HepG2 (cell line): ENCODE measurements around the gene LIPT2. TPM values are rescaled to one million over a fixed set of nuclear protein-coding genes. Genes with fewer than 3 reads are reported as not detected.
A peak's percentile ranks its signal among the peaks of the same experiment; 100 is the strongest.

Experiments used
- ATAC-seq: fragments of 200-7000 bp; cut with Tn5 transposase; 3 replicates; pipeline ENCODE4 v1.9.1; 2020; ENCODE audit warnings: mild to moderate bottlenecking, moderate library complexity
- BruUV-seq: library from RNA; stranded (reverse); fragments of 400-500 nt; replicated peaks from 2 replicates; lab custom pipeline; 2021; lab: Mats Ljungman, UMichigan
- CTCF ChIA-PET: fragments of 300-600 bp; formaldehyde crosslinking; extraction: SDS; loops from one replicate; lab custom pipeline; 2021; ENCODE audit warnings: low total read pairs, inconsistent platforms, low intra/inter-chr PET ratio; lab: Yijun Ruan, JAX
- POLR2A ChIA-PET: fragments of 350-600 bp; sonication (Branson Sonifier 250); formaldehyde crosslinking; loops from one replicate; lab custom pipeline; 2020; ENCODE audit warnings: antibody characterized with exemption, inconsistent platforms; lab: Yijun Ruan, JAX
- DNase-seq: peaks from one replicate; pipeline ENCODE4 v3.0.0-alpha.2; 2015; ENCODE audit warnings: low spot score
- FAIRE-seq: peaks from 3 replicates; lab custom pipeline; 2011; peaks lifted over from hg19 to GRCh38; lab: Jason Lieb, UNC
- H2AFZ ChIP-seq: one replicate; pipeline ENCODE4 v1.6.1; 2011; ENCODE audit warnings: low read length, inconsistent platforms
- H3K27ac ChIP-seq: fragments of 300-600 bp; 3 replicates; pipeline ENCODE4 v1.8.0; 2011; ENCODE audit warnings: mixed run types, mild to moderate bottlenecking, mixed read lengths, low read length, inconsistent platforms; ENCODE audit not compliant: insufficient read depth; ENCODE audit errors: extremely low read length
- H3K27me3 ChIP-seq, 2 experiments: fragments of 200-600 bp in 1 of 2; 2 replicates in 1 of 2; 3 replicates in 1 of 2; pipeline versions ENCODE4 v1.6.0 to v1.8.0; 2011; ENCODE audit warnings: low read length in 2 of 2, mild to moderate bottlenecking in 2 of 2, moderate library complexity in 2 of 2, inconsistent platforms in 1 of 2; ENCODE audit not compliant: insufficient read depth in 2 of 2, control insufficient read depth in 1 of 2
- H3K36me3 ChIP-seq, 2 experiments: fragments of 200-600 bp in 1 of 2; replicated peaks in 1 of 2; 2 replicates in 1 of 2; 3 replicates in 1 of 2; pipeline versions ENCODE4 v1.5.1 to v1.8.0; 2011; ENCODE audit warnings: low read length in 2 of 2, inconsistent platforms in 1 of 2; ENCODE audit not compliant: insufficient read depth in 2 of 2, control insufficient read depth in 1 of 2
- H3K4me1 ChIP-seq: 2 replicates; pipeline ENCODE4 v1.5.1; 2012; ENCODE audit warnings: low read length, inconsistent platforms; ENCODE audit not compliant: insufficient read depth
- H3K4me2 ChIP-seq: 2 replicates; pipeline ENCODE4 v1.6.0; 2011; ENCODE audit warnings: low read depth, low read length, inconsistent platforms
- H3K4me3 ChIP-seq, 3 experiments: fragments of 200-600 bp in 1 of 3; sonication (generic), shearing (Covaris generic) in 1 of 3; replicated peaks in 1 of 3; 2 replicates each; pipeline ENCODE4 v1.5.1; 2011 to 2016; ENCODE audit warnings: low read length in 3 of 3, inconsistent platforms in 2 of 3, low read depth in 2 of 3, mild to moderate bottlenecking in 2 of 3, control low read depth in 1 of 3, mixed read lengths in 1 of 3; ENCODE audit not compliant: insufficient read depth in 1 of 3
- H3K79me2 ChIP-seq: one replicate; pipeline ENCODE4 v1.6.1; 2011; ENCODE audit warnings: low read length, inconsistent platforms; ENCODE audit not compliant: insufficient read depth
- H3K9ac ChIP-seq: 2 replicates; pipeline ENCODE4 v1.6.0; 2011; ENCODE audit warnings: mild to moderate bottlenecking, low read depth, low read length, inconsistent platforms; ENCODE audit not compliant: insufficient read depth
- H3K9me3 ChIP-seq: 2 replicates; pipeline ENCODE4 v1.5.1; 2012; ENCODE audit warnings: mild to moderate bottlenecking, low read length
- H4K20me1 ChIP-seq: 2 replicates; pipeline ENCODE4 v1.6.0; 2011; ENCODE audit warnings: inconsistent platforms, mild to moderate bottlenecking, low read length, moderate library complexity; ENCODE audit not compliant: insufficient read depth
- ATRX ChIP-seq: sonication (generic); formaldehyde crosslinking; IDR thresholded peaks from 2 replicates; pipeline ENCODE4 v1.4.0; 2020; ENCODE audit warnings: missing genetic modification reagents, borderline replicate concordance
- ETV5 ChIP-seq: IDR thresholded peaks from 2 replicates; pipeline ENCODE4 v1.6.1; 2018; ENCODE audit warnings: missing biosample characterization, missing genetic modification reagents, inconsistent platforms, borderline replicate concordance
- FLYWCH1 ChIP-seq: sonication (generic); formaldehyde crosslinking; IDR thresholded peaks from 2 replicates; pipeline ENCODE4 v1.8.1; 2023; ENCODE audit warnings: mild to moderate bottlenecking, missing genetic modification reagents
- GFI1 ChIP-seq: sonication (generic); formaldehyde crosslinking; IDR thresholded peaks from 2 replicates; pipeline ENCODE4 v1.5.0; 2020; ENCODE audit warnings: missing genetic modification reagents, mild to moderate bottlenecking, borderline replicate concordance
- HDAC6 ChIP-seq: fragments of 200-600 bp; sonication (generic); IDR thresholded peaks from 2 replicates; pipeline ENCODE4 v1.7.0; 2017; ENCODE audit warnings: mild to moderate bottlenecking, antibody characterized with exemption, low read length, low read depth
- MEIS2 ChIP-seq: sonication (generic); formaldehyde crosslinking; IDR thresholded peaks from 2 replicates; pipeline ENCODE4 v1.9.0; 2021; ENCODE audit warnings: mild to moderate bottlenecking, missing genetic modification reagents
- RFXANK ChIP-seq: IDR thresholded peaks from 2 replicates; pipeline ENCODE4 v1.6.1; 2016
- SCMH1 ChIP-seq: sonication (generic); formaldehyde crosslinking; IDR thresholded peaks from 2 replicates; pipeline ENCODE4 v1.9.0; 2021; ENCODE audit warnings: missing genetic modification reagents, mild to moderate bottlenecking, borderline replicate concordance
- TCF7L2 ChIP-seq: IDR thresholded peaks from 2 replicates; pipeline ENCODE4 v1.6.1; 2011; ENCODE audit warnings: mild to moderate bottlenecking, low read depth, low read length, moderate library complexity
- ZEB1 ChIP-seq: IDR thresholded peaks from 2 replicates; pipeline ENCODE4 v1.6.1; 2012; ENCODE audit warnings: mild to moderate bottlenecking, low read depth, inconsistent platforms; ENCODE audit not compliant: insufficient replicate concordance
- ZNF460 ChIP-seq: sonication (generic); formaldehyde crosslinking; IDR thresholded peaks from 2 replicates; pipeline ENCODE4 v1.5.1; 2020; ENCODE audit warnings: missing genetic modification reagents, mild to moderate bottlenecking, borderline replicate concordance
- WGBS: methylation state at CpG from one replicate; pipeline ENCODE4 v1.1.6; 2017; ENCODE audit warnings: low lambda C conversion rate; 5-methylcytosine and 5-hydroxymethylcytosine counted together
- in situ Hi-C: cut with HindIII; loops from 2 replicates; pipeline ENCODE4 v1.10.0; 2017; ENCODE audit warnings: low pct_unique_long_range_greater_than_20kb; ENCODE audit not compliant: extremely low pct_ligation_motif_present
- intact Hi-C: fragments of 100-400 bp; cut with micrococcal nuclease; formaldehyde crosslinking; loops from one replicate; pipeline ENCODE4 v1.10.0; 2022; ENCODE audit not compliant: unreplicated experiment
- polyA plus RNA-seq, 8 experiments: library from polyadenylated mRNA; depleted of rRNA in 3 of 8; stranded (reverse) in 7 of 8; unstranded in 1 of 8; fragments of >200 nt; fragmentation: Illumina TruSeq in 4 of 8; extraction: Trizol in 4 of 8; gene quantifications; 2 replicates each; pipeline versions ENCODE4 v1.2.1 to v1.2.3, GENCODE V29; 2011 to 2016; ENCODE audit warnings: low read depth in 4 of 8, missing spikeins in 1 of 8, mixed read lengths in 1 of 8; ENCODE audit not compliant: insufficient read depth in 1 of 8
- total RNA-seq, 5 experiments: library from RNA; depleted of rRNA; stranded (reverse); fragments of >200 nt; fragmentation: Illumina TruSeq; extraction: Trizol; gene quantifications; 2 replicates each; pipeline ENCODE4 v1.2.3, GENCODE V29; 2016; ENCODE audit warnings: low read depth in 1 of 5
- TF ChIP-seq, protein P1 (sequence below): IDR thresholded peaks from 2 replicates; pipeline ENCODE4 v1.6.1; 2016; ENCODE audit warnings: mild to moderate bottlenecking, missing biosample characterization, missing genetic modification reagents
- TF ChIP-seq, protein P2 (sequence below): sonication (generic); formaldehyde crosslinking; conservative IDR thresholded peaks from 2 replicates; pipeline ENCODE4 v1.8.0; 2022; ENCODE audit warnings: mild to moderate bottlenecking, moderate library complexity, missing genetic modification reagents
- TF ChIP-seq, protein P3 (sequence below): sonication (generic); formaldehyde crosslinking; IDR thresholded peaks from 2 replicates; pipeline ENCODE4 v1.4.0; 2020; ENCODE audit warnings: mild to moderate bottlenecking, missing genetic modification reagents
- TF ChIP-seq, protein P4 (sequence below): sonication (generic); formaldehyde crosslinking; IDR thresholded peaks from 2 replicates; pipeline ENCODE4 v1.8.1; 2023; ENCODE audit warnings: mild to moderate bottlenecking, missing genetic modification reagents

The LIPT2 gene
- total and polyA plus RNA-seq, 2 of the 13 experiments (the other 11 are each of a cell fraction or from before 2014, with no cell fraction given) = 3.0 to 5.6 TPM

GRCh38 chr11:74480688-74481417 is 12.7 kb downstream of the LIPT2 start (continued):
- TF ChIP-seq FLYWCH1 (CRISPR knock-in tag) (no peak), ETV5 (CRISPR knock-in tag) (no peak), ATRX (CRISPR knock-in tag) (no peak), GFI1 (CRISPR knock-in tag) (no peak), SCMH1 (no peak), ZNF460 (no peak), HDAC6 (no peak), MEIS2 (no peak)
- TF ChIP-seq, protein P1, sequence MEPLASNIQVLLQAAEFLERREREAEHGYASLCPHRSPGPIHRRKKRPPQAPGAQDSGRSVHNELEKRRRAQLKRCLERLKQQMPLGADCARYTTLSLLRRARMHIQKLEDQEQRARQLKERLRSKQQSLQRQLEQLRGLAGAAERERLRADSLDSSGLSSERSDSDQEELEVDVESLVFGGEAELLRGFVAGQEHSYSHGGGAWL (CRISPR knock-in tag) = no peak

DNA sequence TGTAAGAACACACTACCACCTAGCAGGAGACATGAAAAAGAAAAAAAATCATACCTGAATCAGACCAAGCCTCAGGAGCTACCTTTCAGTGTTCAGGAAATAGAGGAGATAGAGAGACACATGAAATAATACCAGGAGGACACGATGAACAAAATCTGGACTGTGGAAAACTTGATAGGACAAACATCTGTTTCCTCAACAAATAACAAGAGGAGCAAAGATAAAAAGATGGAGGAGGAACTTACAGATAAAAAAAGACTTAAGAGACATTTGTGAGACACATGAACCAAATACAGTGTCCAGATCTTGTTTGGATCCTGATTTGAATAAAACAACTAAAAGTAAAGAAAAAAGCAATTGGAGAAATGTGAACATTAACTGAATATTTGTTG is 13.8 kb downstream of the LIPT2 start:
- Histone ChIP-seq H3K27ac (no peak overlapping the region), H3K36me3 (no peaks in the 10 kb centered on the region), H3K4me3 (no peak overlapping the region), H3K79me2 (no peaks in the 10 kb centered on the region), H3K9ac (no peak overlapping the region), H4K20me1 (no peaks in the 10 kb centered on the region), H3K27me3 (no peaks in the 10 kb centered on the region), H3K4me1 (peaks cover 28% of the 10 kb centered on the region), H3K4me2 (peak overlapping the region; percentile 51; the same call in 1 of the 2 replicates), H3K9me3 (no peaks in the 10 kb centered on the region), H2AFZ (peak overlapping the region; percentile 42)
- no peak for DNase-seq
- no peak for FAIRE-seq
- in situ Hi-C loops = no loop called here
- CTCF ChIA-PET = no interaction called here
- POLR2A ChIA-PET = no interaction called here
- intact Hi-C loops = no loop called here
- WGBS = 9% methylated on average over 1 of the region's 1 CpG
- no TSS peak for BruUV-seq
- ATAC-seq = no peak
- TF ChIP-seq, protein P2, sequence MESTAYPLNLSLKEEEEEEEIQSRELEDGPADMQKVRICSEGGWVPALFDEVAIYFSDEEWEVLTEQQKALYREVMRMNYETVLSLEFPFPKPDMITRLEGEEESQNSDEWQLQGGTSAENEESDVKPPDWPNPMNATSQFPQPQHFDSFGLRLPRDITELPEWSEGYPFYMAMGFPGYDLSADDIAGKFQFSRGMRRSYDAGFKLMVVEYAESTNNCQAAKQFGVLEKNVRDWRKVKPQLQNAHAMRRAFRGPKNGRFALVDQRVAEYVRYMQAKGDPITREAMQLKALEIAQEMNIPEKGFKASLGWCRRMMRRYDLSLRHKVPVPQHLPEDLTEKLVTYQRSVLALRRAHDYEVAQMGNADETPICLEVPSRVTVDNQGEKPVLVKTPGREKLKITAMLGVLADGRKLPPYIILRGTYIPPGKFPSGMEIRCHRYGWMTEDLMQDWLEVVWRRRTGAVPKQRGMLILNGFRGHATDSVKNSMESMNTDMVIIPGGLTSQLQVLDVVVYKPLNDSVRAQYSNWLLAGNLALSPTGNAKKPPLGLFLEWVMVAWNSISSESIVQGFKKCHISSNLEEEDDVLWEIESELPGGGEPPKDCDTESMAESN (CRISPR knock-in tag) = no peak
- TF ChIP-seq, protein P3, sequence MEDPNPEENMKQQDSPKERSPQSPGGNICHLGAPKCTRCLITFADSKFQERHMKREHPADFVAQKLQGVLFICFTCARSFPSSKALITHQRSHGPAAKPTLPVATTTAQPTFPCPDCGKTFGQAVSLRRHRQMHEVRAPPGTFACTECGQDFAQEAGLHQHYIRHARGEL (CRISPR knock-in tag) = no peak
- TF ChIP-seq, protein P4, sequence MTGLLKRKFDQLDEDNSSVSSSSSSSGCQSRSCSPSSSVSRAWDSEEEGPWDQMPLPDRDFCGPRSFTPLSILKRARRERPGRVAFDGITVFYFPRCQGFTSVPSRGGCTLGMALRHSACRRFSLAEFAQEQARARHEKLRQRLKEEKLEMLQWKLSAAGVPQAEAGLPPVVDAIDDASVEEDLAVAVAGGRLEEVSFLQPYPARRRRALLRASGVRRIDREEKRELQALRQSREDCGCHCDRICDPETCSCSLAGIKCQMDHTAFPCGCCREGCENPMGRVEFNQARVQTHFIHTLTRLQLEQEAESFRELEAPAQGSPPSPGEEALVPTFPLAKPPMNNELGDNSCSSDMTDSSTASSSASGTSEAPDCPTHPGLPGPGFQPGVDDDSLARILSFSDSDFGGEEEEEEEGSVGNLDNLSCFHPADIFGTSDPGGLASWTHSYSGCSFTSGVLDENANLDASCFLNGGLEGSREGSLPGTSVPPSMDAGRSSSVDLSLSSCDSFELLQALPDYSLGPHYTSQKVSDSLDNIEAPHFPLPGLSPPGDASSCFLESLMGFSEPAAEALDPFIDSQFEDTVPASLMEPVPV (CRISPR knock-in tag) = no peak
- TF ChIP-seq TCF7L2 (no peak), ZEB1 (no peak), RFXANK (CRISPR knock-in tag) (no peak)
